ENCODE measurements around the gene RNF115.

- TF ChIP-seq RAD21 (IDR thresholded peaks at IDR 0.05; ENCODE audit: low read depth) (no peak), CTCF (IDR thresholded peaks at IDR 0.05 in 2 of 3, conservative IDR thresholded peaks at IDR 0.05 in 1 of 3; ENCODE audit: borderline replicate concordance in 1 of 3, insufficient read depth in 1 of 3, low read depth in 2 of 3, low read length in 2 of 3) (no peak), EZH2phosphoT487 (IDR thresholded peaks at IDR 0.05; ENCODE audit: borderline replicate concordance) (no peak), ZFX (IDR thresholded peaks at IDR 0.05) (no peak)
These were observed 24.1 kb downstream of the RNF115 start for GRCh38 chr1:145799806-145800205.

Measured in HCT116 (cell line).